ENCODE measurements around the gene KDM4C. TPM values are rescaled to one million over a fixed set of nuclear protein-coding genes. Genes with fewer than 3 reads are reported as not detected.

Gene KDM4C
- total RNA-seq, 6 donors from 2014 or later = 31.6 to 96.4 (median 41.2) TPM

DNA sequence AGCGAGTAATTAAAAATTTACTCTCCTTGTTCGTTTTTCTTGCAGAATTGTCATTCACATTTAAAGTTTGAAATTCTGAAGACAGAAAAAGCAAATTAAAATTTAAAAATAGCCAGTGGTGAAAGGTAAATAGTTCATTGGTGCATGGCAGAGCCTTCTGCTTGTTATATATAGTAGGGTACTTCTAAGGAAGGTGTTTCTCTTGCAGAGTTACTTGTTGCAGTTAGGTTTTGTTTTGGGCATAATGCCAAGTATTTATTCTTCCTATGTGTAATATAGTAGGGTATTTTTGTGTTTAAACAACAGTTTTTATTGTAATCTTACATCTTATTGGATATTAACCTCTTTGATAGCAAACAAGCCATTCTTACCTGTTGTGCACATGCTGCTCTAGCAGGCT, 179.4 kb downstream of the KDM4C start:
- TF ChIP-seq POLR2AphosphoS5 (IDR thresholded peaks at IDR 0.05) = no peak
- TF ChIP-seq, protein P1, sequence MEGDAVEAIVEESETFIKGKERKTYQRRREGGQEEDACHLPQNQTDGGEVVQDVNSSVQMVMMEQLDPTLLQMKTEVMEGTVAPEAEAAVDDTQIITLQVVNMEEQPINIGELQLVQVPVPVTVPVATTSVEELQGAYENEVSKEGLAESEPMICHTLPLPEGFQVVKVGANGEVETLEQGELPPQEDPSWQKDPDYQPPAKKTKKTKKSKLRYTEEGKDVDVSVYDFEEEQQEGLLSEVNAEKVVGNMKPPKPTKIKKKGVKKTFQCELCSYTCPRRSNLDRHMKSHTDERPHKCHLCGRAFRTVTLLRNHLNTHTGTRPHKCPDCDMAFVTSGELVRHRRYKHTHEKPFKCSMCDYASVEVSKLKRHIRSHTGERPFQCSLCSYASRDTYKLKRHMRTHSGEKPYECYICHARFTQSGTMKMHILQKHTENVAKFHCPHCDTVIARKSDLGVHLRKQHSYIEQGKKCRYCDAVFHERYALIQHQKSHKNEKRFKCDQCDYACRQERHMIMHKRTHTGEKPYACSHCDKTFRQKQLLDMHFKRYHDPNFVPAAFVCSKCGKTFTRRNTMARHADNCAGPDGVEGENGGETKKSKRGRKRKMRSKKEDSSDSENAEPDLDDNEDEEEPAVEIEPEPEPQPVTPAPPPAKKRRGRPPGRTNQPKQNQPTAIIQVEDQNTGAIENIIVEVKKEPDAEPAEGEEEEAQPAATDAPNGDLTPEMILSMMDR (IDR thresholded peaks at IDR 0.05) = no peak
- no peak for TF ChIP-seq EP300 (IDR thresholded peaks at IDR 0.05)
- no peak for TF ChIP-seq POLR2A (IDR thresholded peaks at IDR 0.05)
- H3K9me3 ChIP-seq = no peaks in the 10 kb centered on the region
- peaks cover 0 to 7% (median under 1%) of the 10 kb centered on the region in 4 donors for H3K4me1 ChIP-seq
- ATAC-seq (ENCODE audit: low FRiP score in 2 of 2) (no peak), DNase-seq (no peak)
- no peaks in the 10 kb centered on the region for H3K36me3 ChIP-seq
- 98 to 99% methylated on average over 2 of the region's 2 CpGs for WGBS, 2 donors
- H3K27me3 ChIP-seq = no peaks in the 10 kb centered on the region
- H3K4me3 ChIP-seq = no peak overlapping the region
- no peak overlapping the region for H3K27ac ChIP-seq

DNA sequence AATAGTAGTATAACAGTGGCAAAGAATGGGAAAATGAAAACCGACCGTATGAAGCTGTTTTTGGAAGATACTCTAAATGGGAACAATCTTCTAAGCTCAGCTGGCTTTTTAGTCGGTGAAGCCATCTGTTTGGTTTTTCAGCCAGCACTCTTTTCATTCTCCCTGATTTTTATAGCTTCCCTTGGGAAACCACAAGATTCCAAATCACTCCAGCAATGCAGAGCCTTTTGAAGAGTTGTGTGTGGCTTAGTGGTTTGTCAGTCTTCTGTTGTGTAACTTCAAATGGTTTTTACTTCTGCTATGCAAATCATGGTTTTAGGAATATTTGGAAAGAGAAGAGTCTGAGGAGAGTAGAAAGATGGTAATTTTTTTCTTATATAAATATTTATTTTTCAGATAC, 180.7 kb downstream of the KDM4C start:
- Histone ChIP-seq H3K4me3 (no peak overlapping the region), H3K9me3 (no peaks in the 10 kb centered on the region), H3K4me1 (peaks cover 0 to 7% (median 0%) of the 10 kb centered on the region in 4 donors), H3K27me3 (no peaks in the 10 kb centered on the region), H3K36me3 (no peaks in the 10 kb centered on the region), H3K27ac (no peak overlapping the region)
- WGBS, 2 donors = 58 to 82% methylated on average over 3 of the region's 3 CpGs
- ATAC-seq (ENCODE audit: low FRiP score in 2 of 2) (peak in 1 of 2 donors; percentile 68), DNase-seq (no peak)
- TF ChIP-seq, protein P1 (IDR thresholded peaks at IDR 0.05) = no peak
- no peak for TF ChIP-seq EP300 (IDR thresholded peaks at IDR 0.05)
- no peak for TF ChIP-seq POLR2AphosphoS5 (IDR thresholded peaks at IDR 0.05)
- TF ChIP-seq POLR2A (IDR thresholded peaks at IDR 0.05) = no peak

DNA sequence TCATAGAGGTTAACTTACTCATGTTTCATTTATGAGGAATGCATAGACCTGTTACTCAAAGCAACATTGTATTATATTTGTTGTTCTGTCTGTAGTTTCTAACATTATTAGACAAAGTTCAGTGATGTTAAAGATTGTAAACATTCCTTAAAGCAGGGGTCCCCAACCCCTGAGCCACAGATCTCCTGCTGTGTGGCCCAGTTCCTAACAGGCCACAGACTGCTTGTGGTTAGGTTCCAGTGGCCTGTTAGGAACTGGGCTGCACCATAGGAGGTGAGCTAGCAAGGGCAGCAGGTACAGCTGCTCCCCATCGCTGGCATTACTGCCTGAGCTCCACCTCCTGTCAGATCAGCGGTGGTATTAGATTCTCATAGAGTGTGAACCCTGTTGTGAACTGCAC, 181.1 kb downstream of the KDM4C start:
- H3K4me3 ChIP-seq = no peak overlapping the region
- H3K4me1 ChIP-seq = peaks cover 0 to 7% (median 2%) of the 10 kb centered on the region in 4 donors
- no peaks in the 10 kb centered on the region for H3K36me3 ChIP-seq
- H3K27ac ChIP-seq = peak overlapping the region in 1 of 4 donors; percentile 10
- no peaks in the 10 kb centered on the region for H3K27me3 ChIP-seq
- no peak for DNase-seq
- WGBS, 2 donors = 91 to 94% methylated on average over 2 of the region's 2 CpGs
- ATAC-seq (ENCODE audit: low FRiP score in 2 of 2) = no peak
- no peaks in the 10 kb centered on the region for H3K9me3 ChIP-seq
- TF ChIP-seq POLR2A (IDR thresholded peaks at IDR 0.05) (no peak), EP300 (IDR thresholded peaks at IDR 0.05) (no peak), POLR2AphosphoS5 (IDR thresholded peaks at IDR 0.05) (no peak)
- TF ChIP-seq, protein P1 (IDR thresholded peaks at IDR 0.05) = no peak

DNA sequence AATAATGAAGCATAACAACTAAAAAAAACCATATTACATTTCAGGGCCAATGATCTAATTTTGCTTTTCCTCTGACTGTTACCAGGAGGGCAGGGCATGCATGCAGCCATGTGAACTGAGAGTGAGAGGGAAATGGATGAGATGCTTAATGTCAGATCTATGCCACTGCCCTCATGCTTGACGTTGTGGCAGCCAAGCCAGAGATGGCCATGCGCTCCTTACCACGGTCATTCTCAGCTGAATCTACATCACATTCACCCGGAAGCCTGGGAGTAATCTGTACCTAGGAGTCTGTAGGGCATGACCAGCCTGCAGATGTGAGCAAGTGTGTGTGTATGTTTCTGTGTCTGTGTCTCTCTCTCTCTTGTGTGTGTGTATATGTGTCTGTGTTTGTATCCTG, 183.7 kb downstream of the KDM4C start:
- Histone ChIP-seq H3K36me3 (no peaks in the 10 kb centered on the region), H3K9me3 (no peaks in the 10 kb centered on the region), H3K4me3 (no peak overlapping the region), H3K4me1 (peaks cover 0 to 13% (median 4%) of the 10 kb centered on the region in 4 donors), H3K27ac (no peak overlapping the region), H3K27me3 (no peaks in the 10 kb centered on the region)
- no peak for ATAC-seq (ENCODE audit: low FRiP score in 2 of 2)
- DNase-seq = no peak
- WGBS, 2 donors = 63 to 93% methylated on average over 4 of the region's 4 CpGs
- TF ChIP-seq POLR2A (IDR thresholded peaks at IDR 0.05) (no peak), EP300 (IDR thresholded peaks at IDR 0.05) (no peak), POLR2AphosphoS5 (IDR thresholded peaks at IDR 0.05) (no peak)
- TF ChIP-seq, protein P1 (IDR thresholded peaks at IDR 0.05) = no peak

DNA sequence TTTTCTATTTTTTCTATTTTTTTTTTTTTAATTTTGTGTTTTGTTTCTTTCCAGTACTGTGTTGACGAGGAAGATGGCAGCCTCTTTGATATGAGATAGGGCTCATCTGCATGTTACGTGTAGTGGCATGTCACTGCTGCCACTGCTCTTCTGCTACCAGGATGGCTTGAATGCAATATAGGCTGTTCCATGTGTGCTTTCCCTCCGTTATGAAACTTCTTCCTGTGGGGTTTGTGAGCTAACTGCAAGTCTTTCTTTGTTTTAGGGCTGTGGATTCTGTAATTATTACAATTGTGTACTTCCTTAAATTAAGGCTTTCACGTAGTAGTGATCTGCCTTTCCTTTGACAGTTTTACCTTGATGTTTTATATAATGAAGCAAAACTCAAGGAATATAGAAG, 184.6 kb downstream of the KDM4C start:
- H3K27ac ChIP-seq = no peak overlapping the region
- no peaks in the 10 kb centered on the region for H3K9me3 ChIP-seq
- DNase-seq = no peak
- H3K36me3 ChIP-seq = no peaks in the 10 kb centered on the region
- peaks cover 0 to 13% (median 4%) of the 10 kb centered on the region in 4 donors for H3K4me1 ChIP-seq
- no peak for ATAC-seq (ENCODE audit: low FRiP score in 2 of 2)
- H3K4me3 ChIP-seq = no peak overlapping the region
- 70 to 83% methylated on average over 3 to 4 of the region's 4 CpGs for WGBS, 2 donors
- TF ChIP-seq POLR2AphosphoS5 (IDR thresholded peaks at IDR 0.05) (no peak), EP300 (IDR thresholded peaks at IDR 0.05) (no peak), POLR2A (IDR thresholded peaks at IDR 0.05) (no peak)
- TF ChIP-seq, protein P1 (IDR thresholded peaks at IDR 0.05) = no peak
- no peaks in the 10 kb centered on the region for H3K27me3 ChIP-seq
